Measurements from ENCODE around the gene DCUN1D4.

- no peak for TF ChIP-seq CTCF (IDR thresholded peaks at IDR 0.05)
- no peak for TF ChIP-seq POLR2A (IDR thresholded peaks at IDR 0.05)
These were observed 99.9 kb downstream of the DCUN1D4 start for GRCh38 chr4:51942833-51943215.
